HG02973 (cell line): ENCODE data around the gene TMEM117.

Source experiments
- ATAC-seq: cut with Tn5 transposase; IDR thresholded peaks from one replicate; pipeline ENCODE4 v1.9.1; 2021; ENCODE audit warnings: moderate library complexity; ENCODE audit not compliant: unreplicated experiment

TMEM117 gene

DNA sequence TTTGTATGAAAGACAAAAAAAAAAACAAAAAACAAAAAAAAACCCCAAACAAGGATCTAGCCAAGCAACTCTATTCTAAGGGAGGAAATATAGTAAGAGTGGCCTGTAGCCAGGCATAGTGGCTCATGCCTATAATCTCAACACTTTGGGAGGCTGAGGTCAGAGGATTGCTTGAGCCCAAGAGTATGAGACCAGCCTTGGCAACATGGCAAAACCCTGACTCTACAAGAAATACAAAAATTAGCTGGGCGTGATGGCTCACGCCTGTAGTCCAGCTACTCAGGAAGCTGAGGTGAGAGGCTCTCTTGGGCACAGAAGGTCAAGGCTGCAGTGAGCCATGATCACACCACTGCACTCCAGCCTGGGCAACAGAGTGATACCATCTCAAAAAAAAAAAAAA is 47.9 kb downstream of the TMEM117 start:
- no peak for ATAC-seq

DNA sequence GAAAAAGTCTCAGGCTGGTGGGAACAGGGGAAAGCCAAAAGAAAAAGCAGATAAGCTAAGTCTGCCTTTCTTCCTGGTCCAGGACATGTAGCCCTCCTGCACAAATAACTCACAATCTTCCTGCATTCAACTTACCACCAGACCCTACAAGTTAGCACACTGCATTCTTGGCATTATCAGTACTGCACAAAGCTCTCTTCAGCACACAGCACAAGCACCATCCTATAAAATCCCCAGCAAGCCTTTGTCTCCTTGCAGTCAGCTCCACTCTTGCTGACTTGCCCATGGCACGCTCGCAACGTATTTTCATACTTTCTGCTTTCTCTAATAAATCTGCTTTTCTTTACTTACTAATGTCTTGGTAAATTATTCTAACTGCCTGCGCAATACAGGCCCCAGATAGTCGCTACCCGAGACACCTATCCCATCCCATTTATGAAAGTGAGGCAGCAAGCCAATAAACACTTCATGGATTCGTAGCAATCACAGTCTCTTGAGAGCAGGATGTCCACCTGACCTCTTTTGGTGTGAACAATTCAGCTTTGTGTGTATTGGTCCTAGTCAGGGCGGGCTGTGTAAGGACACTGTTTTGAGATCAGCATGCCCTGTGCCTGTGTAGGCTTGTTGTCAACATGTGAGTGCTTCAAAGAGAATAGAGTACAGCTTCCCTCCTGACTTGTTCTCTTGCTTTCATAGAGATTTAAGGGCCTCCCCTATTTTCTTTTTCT is 49.0 kb downstream of the TMEM117 start:
- no peak for ATAC-seq

DNA sequence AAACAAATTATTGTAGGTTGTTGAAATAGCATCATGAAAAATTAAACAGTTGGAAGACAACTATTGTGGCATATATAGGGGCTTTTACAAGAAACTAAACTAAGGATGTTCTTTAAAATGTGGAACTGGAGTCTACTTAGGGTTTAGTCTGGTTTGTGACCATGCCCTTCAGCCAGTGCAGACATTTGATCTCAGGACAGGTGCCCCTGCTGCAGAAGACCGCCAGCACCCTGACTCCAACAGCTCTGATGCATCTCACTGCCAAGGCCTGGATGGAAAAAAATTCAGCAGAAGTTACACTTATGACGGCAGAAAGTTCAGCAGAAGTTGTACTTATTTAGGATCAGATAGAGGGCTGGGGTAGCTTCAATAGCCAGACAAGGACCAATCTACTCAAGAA is 51.5 kb downstream of the TMEM117 start:
- ATAC-seq = no peak

DNA sequence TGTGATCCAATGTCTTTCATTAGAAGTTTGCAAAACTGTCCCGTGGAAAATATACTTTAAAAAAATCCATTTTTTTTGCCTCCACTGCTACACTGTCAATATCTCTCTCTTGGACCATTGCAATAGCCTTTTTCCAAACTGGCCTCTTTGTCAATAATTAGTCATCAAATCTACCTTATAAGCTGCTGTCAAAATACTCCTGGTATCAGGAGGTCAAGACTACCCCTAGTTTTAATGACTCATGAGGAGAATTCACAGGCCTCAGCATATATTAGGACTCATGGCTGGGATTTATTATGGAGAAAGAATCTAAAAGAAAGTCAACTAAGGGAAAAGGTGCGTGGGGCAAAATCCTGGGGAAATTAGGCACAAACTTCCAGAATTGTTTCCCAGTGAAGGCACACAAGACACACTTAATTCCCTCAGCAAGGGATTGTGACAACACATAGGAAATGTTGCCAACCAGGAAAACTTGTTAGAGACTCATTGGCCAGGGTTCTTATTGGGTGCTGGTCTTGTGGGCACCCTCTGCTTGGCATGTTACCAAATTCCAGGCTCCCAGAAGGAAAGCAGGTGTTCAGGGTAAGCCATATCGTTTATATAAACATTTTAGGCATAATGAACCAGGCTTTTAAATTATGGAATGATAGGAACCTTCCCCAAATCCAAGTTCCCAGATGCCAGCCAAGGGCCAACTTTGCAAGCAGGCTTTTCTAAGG is 56.1 kb downstream of the TMEM117 start:
- ATAC-seq = no peak

DNA sequence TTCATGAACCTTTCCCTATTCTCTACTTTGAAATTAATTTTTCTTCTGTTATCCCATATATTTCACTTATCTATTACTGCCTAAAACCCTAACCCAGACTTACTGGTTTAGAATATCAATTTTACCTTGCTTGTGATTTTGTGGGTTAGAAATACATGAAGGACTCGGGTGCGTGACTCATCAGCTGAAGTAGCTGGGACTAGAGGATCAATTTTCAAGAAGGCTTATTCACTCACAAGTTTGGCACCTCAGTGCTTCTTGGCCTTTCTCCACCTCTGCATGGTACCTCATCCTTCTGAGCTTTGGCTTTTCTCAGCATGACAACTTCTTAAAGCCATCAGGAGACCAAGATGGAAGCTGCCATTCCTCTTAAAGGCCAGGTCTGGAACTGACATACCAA is 57.8 kb downstream of the TMEM117 start:
- ATAC-seq = no peak

DNA sequence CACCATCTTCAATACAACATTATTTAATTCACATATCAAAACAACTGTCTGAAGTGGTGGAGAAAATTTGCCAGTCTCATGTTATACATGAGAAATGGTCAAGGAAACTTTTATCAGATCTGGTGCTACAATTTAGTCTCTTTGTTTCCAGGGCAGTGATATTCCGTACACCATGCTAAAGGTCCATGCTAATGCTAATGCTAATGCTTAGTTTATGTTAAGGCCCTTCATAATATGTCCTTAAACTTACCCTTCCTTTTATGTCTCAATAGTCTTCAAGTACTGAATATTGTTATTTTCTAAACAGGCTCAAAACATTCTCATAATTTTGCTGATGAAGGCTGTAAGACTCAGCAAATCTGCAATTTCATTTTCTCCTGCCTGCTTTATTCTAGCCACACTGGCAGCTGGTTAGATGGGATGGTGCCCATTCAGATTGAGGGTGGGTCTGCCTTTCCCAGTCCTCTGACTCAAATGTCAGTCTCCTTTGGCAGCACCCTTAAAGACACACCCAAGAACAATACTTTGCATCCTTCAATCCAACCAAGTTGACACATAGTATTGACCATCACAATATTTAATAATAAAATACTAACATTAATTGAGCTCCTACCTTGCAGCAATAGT is 59.8 kb downstream of the TMEM117 start:
- no peak for ATAC-seq

DNA sequence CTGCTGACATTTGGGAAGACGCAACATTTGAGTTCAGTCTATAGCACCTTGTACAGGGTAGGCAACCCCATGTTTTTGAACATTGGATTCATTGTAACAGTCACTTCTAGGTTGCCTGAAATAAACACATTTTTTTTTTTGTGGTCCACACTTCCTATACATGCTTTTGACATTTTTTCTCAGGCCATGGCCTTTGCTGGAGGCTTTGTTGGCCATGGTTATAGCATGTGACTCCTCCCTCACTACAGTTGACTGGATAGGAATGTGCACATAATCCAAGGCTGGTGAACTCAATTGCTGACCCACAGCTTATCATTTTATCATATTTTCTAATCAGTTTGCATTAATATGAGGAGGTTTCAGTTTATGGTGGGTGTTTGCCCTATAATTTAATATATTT is 60.6 kb downstream of the TMEM117 start:
- no peak for ATAC-seq

DNA sequence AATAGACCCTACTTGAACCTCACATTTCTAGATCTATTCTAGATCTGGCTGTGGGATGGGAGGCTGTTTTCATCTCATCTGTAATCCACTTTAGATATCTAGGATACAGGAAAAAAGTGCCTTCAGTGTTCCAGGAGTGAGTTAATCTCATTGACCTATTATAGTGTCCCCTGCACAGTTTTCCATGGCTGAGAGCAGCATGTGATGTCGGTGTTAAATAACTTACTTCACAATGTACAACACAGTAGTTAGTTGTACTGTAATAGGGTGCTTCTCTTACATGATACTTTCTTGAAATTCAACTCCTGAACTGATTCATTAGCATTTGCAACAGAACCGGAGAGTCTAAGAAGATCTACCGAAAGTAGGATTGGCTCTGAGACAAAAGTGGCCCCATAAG is 62.6 kb downstream of the TMEM117 start:
- no peak for ATAC-seq

DNA sequence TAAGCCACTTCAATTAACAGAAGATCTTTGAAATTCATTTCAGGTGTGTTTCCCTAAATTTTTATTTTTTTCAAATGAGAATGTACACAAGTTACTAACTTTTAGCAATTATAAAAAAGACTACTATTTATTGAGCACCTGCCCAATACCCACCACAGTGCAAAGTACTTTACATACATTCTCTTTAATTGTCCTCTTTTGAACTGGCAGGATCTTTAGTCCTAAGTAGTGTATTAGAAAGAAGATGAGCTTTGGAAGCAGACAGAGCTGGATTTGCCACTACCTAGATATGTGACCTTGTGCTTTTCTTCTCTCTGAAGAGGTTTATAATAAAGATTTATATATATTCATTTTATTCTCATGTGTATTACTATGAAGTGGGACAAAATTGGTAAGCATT is 63.7 kb downstream of the TMEM117 start:
- no peak for ATAC-seq

DNA sequence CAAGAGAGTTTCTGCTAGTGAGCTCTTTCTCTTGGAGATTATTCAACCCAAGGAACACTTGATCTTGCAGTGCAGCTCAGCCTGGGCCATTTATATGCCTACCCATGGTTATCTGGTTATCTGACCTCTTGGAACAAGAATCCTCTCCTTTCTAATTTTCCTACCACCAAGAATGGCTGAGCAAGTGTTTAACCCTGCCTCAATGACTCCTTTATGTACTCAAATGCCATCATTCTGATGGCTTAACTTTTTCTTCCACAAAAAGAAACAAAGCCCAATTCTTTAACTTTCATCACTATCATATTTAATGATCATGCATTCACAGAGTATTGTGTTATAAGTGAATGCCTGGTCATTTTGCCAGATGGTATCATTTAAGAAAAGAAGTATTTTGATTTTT is 67.8 kb downstream of the TMEM117 start:
- no peak for ATAC-seq

DNA sequence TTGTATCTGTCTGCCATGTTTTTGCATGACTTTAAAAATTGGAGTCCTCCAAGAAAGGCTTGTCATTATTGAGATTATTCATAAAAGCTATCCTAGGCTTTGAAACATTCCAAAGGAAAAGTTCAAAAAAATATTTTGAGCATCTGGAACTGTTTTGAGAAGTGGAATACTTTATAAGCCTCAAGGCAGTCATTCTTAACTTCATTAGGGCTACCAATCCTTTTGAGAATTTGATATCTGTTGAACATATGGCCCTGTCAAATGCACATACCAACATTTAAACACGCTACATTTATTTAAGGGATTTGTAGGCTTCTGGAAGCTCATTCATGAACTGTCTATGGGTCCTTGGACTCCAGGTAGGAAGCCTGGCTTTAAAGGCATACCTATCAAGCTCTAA is 77.0 kb downstream of the TMEM117 start:
- no peak for ATAC-seq

DNA sequence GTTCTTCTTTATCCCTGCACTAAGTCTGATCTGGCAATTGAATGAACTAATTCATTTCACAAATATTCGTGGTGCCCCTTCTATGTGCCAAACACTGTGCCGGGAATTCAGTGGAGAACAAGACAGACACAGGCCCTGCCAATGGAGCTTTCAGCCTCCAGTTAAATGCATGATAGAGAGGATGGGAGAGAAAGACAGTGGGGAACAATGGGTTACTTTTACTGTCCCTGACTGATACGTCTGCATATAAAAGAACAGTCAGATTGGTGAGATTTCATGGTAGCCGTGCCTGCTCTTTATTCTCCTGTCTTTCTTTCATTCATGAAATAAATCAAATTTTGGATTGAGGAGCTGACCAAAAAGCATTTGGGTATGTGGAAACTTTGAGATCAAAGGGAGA is 78.5 kb downstream of the TMEM117 start:
- ATAC-seq = no peak

DNA sequence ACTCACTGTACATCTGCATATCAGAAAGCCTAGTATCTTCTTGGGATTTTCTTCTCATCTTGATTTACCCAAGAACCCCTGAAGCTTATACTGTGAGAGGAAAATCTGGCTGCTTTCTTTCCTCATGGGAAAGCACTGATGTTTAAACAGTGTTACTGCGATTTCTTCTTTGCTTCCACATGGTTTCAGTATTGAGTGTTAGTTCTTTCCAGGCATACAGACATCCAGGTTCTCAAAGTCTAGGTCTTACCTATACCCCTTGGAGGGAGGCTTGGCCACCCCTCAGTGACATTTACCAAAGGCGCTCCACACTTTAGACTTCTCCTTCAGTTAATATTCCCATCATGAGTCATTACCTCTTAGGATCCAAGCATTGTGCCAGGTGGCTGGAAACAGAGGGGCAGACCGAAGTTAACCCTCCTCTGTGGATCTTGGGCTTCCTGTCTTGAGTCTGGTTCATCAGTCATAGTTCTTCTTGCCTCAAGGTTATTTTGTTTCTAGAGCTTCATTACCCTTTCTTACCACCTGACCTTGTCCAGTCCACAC is 79.1 kb downstream of the TMEM117 start:
- ATAC-seq = no peak

DNA sequence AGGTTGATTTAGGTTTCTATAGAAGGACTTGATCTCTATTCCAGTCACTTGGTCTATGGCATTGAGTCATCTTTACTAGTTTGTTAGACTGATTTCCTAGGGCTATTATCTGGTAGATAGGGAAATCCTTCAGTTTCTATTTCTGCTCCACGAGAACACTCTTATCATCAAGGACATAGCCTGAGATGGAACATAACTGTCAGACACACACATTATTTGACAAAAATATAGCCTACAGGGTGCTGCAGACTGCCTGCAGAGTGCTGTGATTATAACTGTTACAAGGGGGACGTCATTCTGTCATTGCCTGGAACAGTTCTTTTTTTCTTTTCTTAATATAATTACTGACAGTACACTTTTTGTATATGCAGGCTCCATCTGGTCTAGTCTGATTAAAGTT is 82.0 kb downstream of the TMEM117 start:
- no peak for ATAC-seq

DNA sequence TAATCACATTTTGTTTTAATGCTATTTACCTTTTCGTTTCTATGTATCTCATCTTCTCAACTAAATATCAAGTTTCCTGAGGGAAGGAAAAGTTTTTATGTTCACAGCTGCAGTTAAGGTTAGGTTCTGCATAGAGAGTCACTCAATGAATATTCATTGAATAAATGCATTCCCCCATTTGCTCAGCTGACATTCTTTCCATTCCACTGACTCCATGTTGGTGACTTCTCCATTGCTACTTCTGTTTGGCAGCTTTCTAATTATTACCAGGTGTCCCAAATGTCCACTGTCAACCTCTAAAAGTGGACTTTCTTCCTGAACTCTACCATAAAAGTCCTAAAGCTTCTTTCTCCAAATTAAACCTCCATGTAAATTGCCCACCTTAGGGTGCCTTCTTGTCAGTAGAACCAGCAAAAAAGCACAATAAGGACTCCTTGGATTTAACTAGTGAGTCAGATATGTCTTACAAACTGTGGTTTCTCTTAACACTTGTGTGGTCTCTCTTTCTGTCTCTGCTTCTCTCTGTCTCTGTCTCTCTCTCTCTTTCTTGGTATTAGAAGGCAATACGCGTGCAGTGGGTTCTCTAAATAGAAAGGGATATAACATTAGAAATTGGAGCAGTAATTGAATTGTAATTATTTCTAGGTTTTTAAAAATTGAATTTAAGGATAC is 85.9 kb downstream of the TMEM117 start:
- ATAC-seq = no peak

DNA sequence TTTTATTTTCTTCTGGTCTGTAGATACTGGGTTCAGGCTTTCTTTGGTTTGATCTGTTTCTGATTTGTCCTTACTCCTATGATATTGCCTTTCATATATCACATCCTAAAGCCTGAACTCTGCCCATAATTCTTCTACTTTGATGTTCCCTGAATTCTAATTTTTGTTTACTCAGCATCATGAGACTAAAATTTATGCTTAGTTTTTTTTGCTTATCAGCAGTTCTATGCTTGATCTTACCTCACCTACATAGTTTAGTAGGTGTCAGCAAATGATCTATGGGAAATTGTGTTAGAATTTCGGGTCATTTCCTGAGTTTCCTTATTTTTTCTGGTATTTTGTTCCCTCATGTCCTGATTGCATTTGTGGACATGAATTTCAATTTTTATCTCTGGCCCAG is 94.2 kb downstream of the TMEM117 start:
- ATAC-seq = no peak

DNA sequence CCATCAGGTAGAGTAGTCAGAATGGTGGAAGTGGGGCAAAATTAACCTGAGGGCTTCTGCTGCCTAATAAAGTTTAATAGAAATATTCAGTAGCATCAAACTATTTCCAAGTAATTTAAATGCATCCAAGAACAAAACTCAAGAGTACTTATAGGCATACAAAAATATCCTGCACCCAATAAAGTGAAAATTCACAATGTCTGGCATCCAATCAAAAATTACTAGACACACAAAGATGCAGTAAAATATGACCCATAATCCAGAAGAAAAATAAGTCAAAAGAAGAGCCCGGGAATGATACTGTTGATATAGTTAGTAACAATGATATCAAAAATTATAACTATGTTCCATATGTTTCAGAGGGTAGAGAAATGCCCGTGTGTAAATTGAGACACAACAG is 95.3 kb downstream of the TMEM117 start:
- ATAC-seq = no peak

DNA sequence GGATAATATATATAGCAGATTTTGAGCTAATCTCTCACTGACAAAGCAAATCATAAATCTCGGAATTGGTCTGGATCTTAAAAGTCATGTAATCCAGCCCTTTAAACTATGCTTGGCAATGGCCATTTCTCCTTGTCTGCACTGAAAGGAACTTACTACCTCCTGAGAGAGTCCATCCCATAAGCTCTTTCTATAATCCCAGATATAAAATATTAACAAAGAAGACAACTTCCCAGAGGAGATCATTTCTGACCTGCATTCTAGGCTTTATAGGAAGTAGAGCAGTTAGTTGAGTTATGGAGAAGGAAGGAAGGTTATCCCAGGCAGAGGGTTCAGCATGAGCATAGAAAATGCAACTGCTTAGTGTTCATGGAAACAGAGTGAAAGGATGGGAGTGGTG is 99.7 kb downstream of the TMEM117 start:
- ATAC-seq = no peak

DNA sequence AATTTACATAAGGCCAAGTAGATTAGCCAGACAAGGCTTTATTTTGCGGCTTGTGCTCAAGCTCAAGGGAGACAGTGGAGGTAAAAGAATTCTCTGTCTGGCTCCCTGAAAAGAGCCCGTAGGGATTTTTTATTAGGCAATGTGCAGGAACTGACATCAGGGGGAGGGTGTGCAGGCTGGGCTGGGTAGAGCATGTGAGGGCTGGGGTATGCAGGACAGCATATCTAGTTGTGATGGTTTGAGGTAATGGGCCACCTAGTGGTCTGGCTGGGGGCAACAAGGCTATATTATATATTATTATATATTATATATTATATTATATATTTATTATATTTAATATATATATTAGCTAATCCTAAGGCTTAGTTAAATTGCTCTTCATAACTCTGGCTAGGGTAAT is 102.1 kb downstream of the TMEM117 start:
- no peak for ATAC-seq

DNA sequence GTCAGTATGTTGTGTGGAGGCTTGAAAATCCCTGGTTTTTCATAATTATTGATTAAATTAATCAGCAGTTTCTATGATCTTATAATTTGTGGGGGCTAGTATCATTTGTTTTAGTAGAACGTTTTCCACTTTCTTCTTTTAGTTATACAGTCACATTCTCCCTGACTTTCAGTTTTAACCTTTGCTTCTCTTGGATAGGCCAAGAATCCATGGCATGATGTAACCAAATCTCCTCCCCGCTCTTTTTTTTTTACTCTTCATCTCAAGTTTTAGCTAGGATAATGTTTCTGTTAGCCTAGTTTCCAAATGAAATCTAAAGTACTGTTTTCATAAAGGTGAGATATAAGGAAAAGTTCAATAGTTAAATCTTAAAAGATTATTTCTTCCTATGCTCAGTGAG is 106.5 kb downstream of the TMEM117 start:
- ATAC-seq = no peak

DNA sequence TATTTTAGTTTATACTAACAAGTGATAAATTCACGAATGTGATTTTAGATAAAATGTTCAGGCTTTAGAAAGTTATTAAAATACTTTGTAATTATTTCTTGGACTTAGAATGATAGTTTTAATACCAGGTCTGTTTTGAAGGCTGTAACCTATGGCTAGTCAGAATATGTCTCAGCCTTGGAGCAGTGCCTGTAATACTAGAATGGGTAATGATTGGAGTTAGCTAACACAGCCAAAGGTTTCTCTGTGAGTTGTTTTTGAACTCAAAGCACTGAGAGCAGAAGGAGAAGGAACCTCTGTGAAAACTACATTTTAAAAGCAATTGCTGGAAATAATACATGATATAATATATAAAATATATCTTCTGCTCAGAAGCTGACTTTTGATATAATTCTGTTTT is 110.1 kb downstream of the TMEM117 start:
- no peak for ATAC-seq

DNA sequence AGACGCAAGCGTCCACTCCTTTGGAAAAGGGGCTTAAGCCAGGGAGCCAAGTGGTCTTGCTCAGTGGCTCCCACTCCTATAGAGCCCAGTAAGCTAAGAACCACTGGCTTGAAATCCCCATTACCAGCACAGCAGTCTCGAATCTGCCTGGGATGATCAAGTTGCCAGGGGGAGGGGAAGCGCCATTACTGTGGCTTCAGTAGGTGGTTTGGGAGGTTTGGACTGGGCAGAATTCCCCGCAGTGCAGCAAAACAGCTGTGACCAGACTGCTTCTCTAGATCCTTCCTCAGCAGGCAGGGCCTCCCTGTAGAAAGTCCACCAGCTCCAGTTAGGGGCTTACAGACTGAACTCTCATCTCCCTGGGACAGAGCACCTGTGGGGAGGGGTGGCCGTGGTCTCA is 115.4 kb downstream of the TMEM117 start:
- ATAC-seq = no peak
